ENCODE results near the gene MT1HL1.

- no peak for TF ChIP-seq YY1 (IDR thresholded peaks at IDR 0.05; ENCODE audit: insufficient read depth, insufficient read length)
- TF ChIP-seq ZNF274 (IDR thresholded peaks at IDR 0.05; ENCODE audit: low read depth, low read length): no peak
- no peak for TF ChIP-seq SUZ12 (IDR thresholded peaks at IDR 0.05; ENCODE audit: extremely low read depth, insufficient read depth, insufficient read length)
Measured at GRCh38 chr1:236980673-236981072, 23.6 kb downstream of the MT1HL1 start.

All from NT2/D1 (cell line).